Loucy (cell line): ENCODE measurements around the gene CACNA1H.

ENCODE experiments used
- H2AFZ ChIP-seq: fragments of 200-600 bp; sonication (generic); 2 replicates; pipeline ENCODE4 v1.6.0; 2016; ENCODE audit warnings: antibody characterized with exemption, mild to moderate bottlenecking, low read length, moderate library complexity
- H3F3A ChIP-seq: fragments of 200-600 bp; 2 replicates; pipeline ENCODE4 v1.6.0; 2016; ENCODE audit warnings: antibody characterized with exemption, low read depth, mild to moderate bottlenecking
- H3K27me3 ChIP-seq: fragments of 200-600 bp; sonication (generic); 2 replicates; pipeline ENCODE4 v1.6.1; 2014; ENCODE audit warnings: low read length, mild to moderate bottlenecking; ENCODE audit not compliant: insufficient read depth, poor library complexity, severe bottlenecking
- H3K36me3 ChIP-seq: fragments of 200-600 bp; sonication (generic); 2 replicates; pipeline ENCODE4 v1.6.1; 2016; ENCODE audit warnings: low read length; ENCODE audit not compliant: insufficient read depth
- H3K4me1 ChIP-seq: fragments of 200-600 bp; sonication (generic); 2 replicates; pipeline ENCODE4 v1.5.1; 2014; ENCODE audit warnings: low read length, mild to moderate bottlenecking; ENCODE audit not compliant: insufficient read depth, poor library complexity, severe bottlenecking
- H3K4me2 ChIP-seq: fragments of 200-600 bp; sonication (generic); 2 replicates; pipeline ENCODE4 v1.6.0; 2014; ENCODE audit warnings: antibody characterized with exemption, low read length, low read depth, mild to moderate bottlenecking; ENCODE audit not compliant: poor library complexity, severe bottlenecking
- H3K4me3 ChIP-seq: fragments of 200-600 bp; sonication (generic); 2 replicates; pipeline ENCODE4 v1.5.1; 2014; ENCODE audit warnings: low read length, mild to moderate bottlenecking, mixed read lengths; ENCODE audit not compliant: poor library complexity, severe bottlenecking
- H3K79me2 ChIP-seq: fragments of 200-600 bp; sonication (generic); 2 replicates; pipeline ENCODE4 v1.6.1; 2014; ENCODE audit warnings: low read length; ENCODE audit not compliant: insufficient read depth
- H3K9ac ChIP-seq: fragments of 200-600 bp; sonication (generic); 2 replicates; pipeline ENCODE4 v1.6.0; 2014; ENCODE audit warnings: mild to moderate bottlenecking, low read depth, low read length, moderate library complexity; ENCODE audit not compliant: poor library complexity, severe bottlenecking
- H3K9me2 ChIP-seq: fragments of 200-600 bp; sonication (generic); replicated peaks from 2 replicates; pipeline ENCODE4 v1.6.1; 2016; ENCODE audit warnings: low read depth, low read length, mixed read lengths
- H3K9me3 ChIP-seq: fragments of 200-600 bp; sonication (generic); 2 replicates; pipeline ENCODE4 v1.6.1; 2014; ENCODE audit warnings: mild to moderate bottlenecking, antibody characterized with exemption, low read length, low read depth; ENCODE audit not compliant: insufficient read depth
- H4K20me1 ChIP-seq: fragments of 200-600 bp; sonication (generic); 2 replicates; pipeline ENCODE4 v1.6.0; 2014; ENCODE audit warnings: antibody characterized with exemption, low read length, mild to moderate bottlenecking; ENCODE audit not compliant: insufficient read depth, poor library complexity, severe bottlenecking
- EZH2phosphoT487 ChIP-seq: fragments of 200-600 bp; IDR thresholded peaks from 2 replicates; pipeline ENCODE4 v1.6.1; 2018; ENCODE audit warnings: antibody characterized with exemption, mild to moderate bottlenecking, moderate library complexity, borderline replicate concordance
- TF ChIP-seq, protein P1 (sequence below): fragments of 200-600 bp; sonication (generic); conservative IDR thresholded peaks from 2 replicates; pipeline ENCODE4 v1.5.1; 2014; ENCODE audit warnings: mild to moderate bottlenecking, antibody characterized with exemption, low read length

Gene CACNA1H

DNA sequence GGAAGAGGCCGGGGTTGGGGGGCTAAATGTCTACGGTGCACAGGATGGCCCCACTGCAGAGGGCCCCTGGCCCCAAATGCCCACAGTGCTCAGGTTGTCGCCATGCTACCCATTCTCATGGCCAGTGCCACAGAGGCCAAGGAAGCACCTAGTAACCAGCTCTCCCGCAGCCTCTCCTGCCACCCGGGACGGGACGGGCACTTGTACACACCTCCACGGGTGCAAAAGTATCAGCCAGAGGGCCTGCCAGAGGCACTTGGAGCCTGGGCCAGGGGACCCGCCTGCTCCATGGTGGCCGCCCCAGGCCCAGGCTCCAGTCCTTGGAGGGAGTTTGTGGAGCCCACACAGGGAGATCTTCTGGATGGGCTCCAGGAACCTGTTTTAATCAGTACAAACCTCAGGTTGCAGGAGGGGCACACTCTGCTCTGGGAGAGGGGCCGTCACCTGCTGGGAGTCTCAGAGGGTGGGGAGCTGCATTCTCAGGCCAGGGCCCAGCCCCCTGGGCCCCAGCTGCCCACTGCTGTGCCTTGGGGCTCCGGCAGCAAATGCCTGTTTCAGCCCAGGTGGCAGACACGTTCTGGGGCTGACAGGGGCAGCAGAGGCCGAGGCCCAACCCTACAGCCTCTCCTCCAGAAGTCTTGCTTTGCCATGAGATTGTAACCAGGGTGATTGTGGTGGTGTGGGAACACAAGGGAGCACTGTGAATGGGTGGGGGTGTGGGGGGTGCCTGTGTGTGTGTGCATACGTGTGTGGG, 110.9 kb downstream of the CACNA1H start:
- H3K9ac ChIP-seq: no peak overlapping the region
- H4K20me1 ChIP-seq: no peaks in the 10 kb centered on the region
- H3K9me3 ChIP-seq: no peaks in the 10 kb centered on the region
- H3K79me2 ChIP-seq: no peaks in the 10 kb centered on the region
- H3K4me1 ChIP-seq: no peaks in the 10 kb centered on the region
- no peaks in the 10 kb centered on the region for H3K9me2 ChIP-seq
- TF ChIP-seq, protein P1, sequence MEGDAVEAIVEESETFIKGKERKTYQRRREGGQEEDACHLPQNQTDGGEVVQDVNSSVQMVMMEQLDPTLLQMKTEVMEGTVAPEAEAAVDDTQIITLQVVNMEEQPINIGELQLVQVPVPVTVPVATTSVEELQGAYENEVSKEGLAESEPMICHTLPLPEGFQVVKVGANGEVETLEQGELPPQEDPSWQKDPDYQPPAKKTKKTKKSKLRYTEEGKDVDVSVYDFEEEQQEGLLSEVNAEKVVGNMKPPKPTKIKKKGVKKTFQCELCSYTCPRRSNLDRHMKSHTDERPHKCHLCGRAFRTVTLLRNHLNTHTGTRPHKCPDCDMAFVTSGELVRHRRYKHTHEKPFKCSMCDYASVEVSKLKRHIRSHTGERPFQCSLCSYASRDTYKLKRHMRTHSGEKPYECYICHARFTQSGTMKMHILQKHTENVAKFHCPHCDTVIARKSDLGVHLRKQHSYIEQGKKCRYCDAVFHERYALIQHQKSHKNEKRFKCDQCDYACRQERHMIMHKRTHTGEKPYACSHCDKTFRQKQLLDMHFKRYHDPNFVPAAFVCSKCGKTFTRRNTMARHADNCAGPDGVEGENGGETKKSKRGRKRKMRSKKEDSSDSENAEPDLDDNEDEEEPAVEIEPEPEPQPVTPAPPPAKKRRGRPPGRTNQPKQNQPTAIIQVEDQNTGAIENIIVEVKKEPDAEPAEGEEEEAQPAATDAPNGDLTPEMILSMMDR: no peak
- no peak for TF ChIP-seq EZH2phosphoT487
- no peak overlapping the region for H3K4me2 ChIP-seq
- no peaks in the 10 kb centered on the region for H3F3A ChIP-seq
- H3K4me3 ChIP-seq: no peak overlapping the region
- H3K36me3 ChIP-seq: no peaks in the 10 kb centered on the region
- H3K27me3 ChIP-seq: no peaks in the 10 kb centered on the region
- H2AFZ ChIP-seq: no peak overlapping the region

GRCh38 chr16:1264345-1265089, 111.6 kb downstream of the CACNA1H start:
- H2AFZ ChIP-seq: no peak overlapping the region
- H3K4me3 ChIP-seq: no peak overlapping the region
- H3K27me3 ChIP-seq: no peaks in the 10 kb centered on the region
- H3K9ac ChIP-seq: no peak overlapping the region
- no peaks in the 10 kb centered on the region for H3K4me1 ChIP-seq
- no peaks in the 10 kb centered on the region for H3F3A ChIP-seq
- H3K9me2 ChIP-seq: no peaks in the 10 kb centered on the region
- no peaks in the 10 kb centered on the region for H3K36me3 ChIP-seq
- TF ChIP-seq, protein P1: no peak
- TF ChIP-seq EZH2phosphoT487: no peak
- no peak overlapping the region for H3K4me2 ChIP-seq
- H3K79me2 ChIP-seq: no peaks in the 10 kb centered on the region
- no peaks in the 10 kb centered on the region for H3K9me3 ChIP-seq
- H4K20me1 ChIP-seq: no peaks in the 10 kb centered on the region

DNA sequence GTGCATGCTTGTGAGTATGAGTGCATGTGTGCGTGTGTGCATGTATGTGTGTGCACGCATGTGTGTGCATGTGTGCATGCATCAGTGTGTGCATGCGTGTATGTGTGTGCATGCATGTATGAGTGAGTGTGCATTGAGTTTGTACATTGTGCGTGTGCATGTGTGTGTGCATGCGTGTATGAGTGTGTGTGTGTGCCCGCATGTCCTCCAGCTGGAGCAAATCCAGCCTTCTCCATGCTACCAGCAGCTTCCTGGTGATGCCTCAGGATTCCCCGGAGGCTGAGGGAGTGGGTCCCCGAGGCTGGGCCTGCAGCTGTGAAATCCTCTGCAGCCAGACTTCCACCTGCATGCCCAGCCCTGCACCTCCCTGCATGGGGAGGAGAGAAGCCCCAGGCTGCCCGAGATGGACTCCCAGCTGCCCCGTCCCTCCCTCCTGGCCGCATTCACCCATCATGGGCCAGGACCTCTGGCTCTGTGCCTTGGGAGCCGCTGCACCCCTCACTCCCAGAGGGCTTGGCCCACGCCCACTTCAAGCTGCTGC, 112.3 kb downstream of the CACNA1H start:
- no peak overlapping the region for H3K4me3 ChIP-seq
- no peaks in the 10 kb centered on the region for H3K9me3 ChIP-seq
- H3K4me2 ChIP-seq: no peak overlapping the region
- H3F3A ChIP-seq: no peaks in the 10 kb centered on the region
- H3K4me1 ChIP-seq: no peaks in the 10 kb centered on the region
- no peak overlapping the region for H3K9ac ChIP-seq
- no peaks in the 10 kb centered on the region for H4K20me1 ChIP-seq
- H3K79me2 ChIP-seq: no peaks in the 10 kb centered on the region
- TF ChIP-seq, protein P1: no peak
- no peak for TF ChIP-seq EZH2phosphoT487
- H3K36me3 ChIP-seq: no peaks in the 10 kb centered on the region
- no peaks in the 10 kb centered on the region for H3K9me2 ChIP-seq
- no peak overlapping the region for H2AFZ ChIP-seq
- H3K27me3 ChIP-seq: no peaks in the 10 kb centered on the region
